RWPE1 (cell line): Measurements from ENCODE around the gene LYSMD3.

Experiments used
- CTCF ChIA-PET: fragments of 350-600 bp; sonication (Branson Sonifier 250); formaldehyde crosslinking; extraction: SDS; loops from one replicate; lab custom pipeline; 2021; lab: Yijun Ruan, JAX
- POLR2A ChIA-PET: fragments of 400-600 bp; formaldehyde crosslinking; extraction: SDS; loops from one replicate; lab custom pipeline; 2020; ENCODE audit warnings: antibody characterized with exemption; ENCODE audit not compliant: low non-redundant PET; lab: Yijun Ruan, JAX
- DNase-seq: peaks from one replicate; pipeline ENCODE4 v3.0.0; 2012; ENCODE audit warnings: low spot score
- H3K27ac ChIP-seq: fragments of 450-650 bp; 2 replicates; pipeline ENCODE4 v1.5.1; 2017
- CTCF ChIP-seq: fragments of 450-650 bp; conservative IDR thresholded peaks from 2 replicates; pipeline ENCODE4 v1.5.1; 2017; ENCODE audit warnings: low read depth, mild to moderate bottlenecking

Gene LYSMD3

DNA sequence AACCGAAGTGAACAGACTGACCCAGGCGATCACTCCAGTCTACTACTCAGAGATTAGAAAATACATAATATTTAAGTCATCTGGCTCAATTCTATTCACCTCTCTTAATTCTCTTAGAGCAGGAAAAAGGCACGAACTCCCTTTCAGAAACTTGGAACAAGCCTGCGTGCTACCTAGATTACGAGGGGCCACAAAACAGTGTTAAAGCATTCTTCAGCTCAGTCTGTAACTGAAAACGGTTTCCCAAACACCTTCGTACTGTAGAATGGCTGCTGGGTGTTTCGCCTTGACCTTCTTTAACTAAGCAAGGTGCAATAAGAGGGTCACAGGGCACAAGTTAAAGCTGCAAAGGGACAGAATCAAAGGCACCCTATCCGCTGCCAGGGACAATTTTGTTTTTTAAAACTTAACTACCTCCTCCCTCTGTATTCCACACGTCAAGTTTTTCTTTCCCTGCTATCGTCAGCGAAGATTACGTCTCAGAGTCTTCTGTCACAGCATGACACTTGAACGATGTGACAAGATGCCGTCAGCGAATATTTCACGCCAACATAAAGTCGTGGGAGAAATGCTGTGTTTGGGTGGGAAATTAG, 687 bp downstream of the LYSMD3 start:
- TF ChIP-seq CTCF: no peak
- peak; percentile 38 for DNase-seq
- ChIA-PET POLR2A (interaction anchor here (0.9 kb wide), 1 partner anchor 119 kb away, joined by 5 read pairs; the partner anchor contains the start of gene CETN3), CTCF (interaction anchor here (0.7 to 1.1 kb wide), 3 partner anchors 29 to 67 kb away, joined by 3 to 4 read pairs (median 3); no protein-coding TSS in a partner anchor)
- H3K27ac ChIP-seq: peak overlapping the region; percentile 82

DNA sequence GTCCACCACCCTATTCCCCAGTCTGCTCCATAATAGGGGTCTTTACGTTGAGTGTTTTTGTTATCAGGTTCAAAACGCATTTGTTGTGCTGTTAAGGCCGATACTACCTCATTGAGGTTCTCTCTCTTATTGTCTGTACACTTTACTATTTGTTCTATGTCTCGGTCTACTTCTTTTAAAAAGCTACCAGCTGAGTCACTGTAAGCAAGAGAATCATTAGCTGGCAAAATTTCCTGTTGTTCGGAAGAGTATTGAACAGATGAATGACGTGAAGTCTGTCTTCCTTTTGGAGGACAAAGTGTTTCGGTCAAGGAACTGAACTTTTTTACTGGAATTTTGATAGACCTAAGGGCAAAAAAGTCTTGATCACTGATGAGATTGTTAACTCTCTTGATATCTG, 10.3 kb downstream of the LYSMD3 start:
- H3K27ac ChIP-seq: no peak overlapping the region
- no peak for TF ChIP-seq CTCF
- POLR2A ChIA-PET: no interaction called here
- DNase-seq: no peak
- CTCF ChIA-PET: interaction anchor here (0.6 kb wide), 2 partner anchors 164 to 503 kb away, joined by 3 to 4 read pairs; no protein-coding TSS in a partner anchor

- ChIA-PET CTCF (interaction anchor here (0.6 kb wide), 2 partner anchors 164 to 503 kb away, joined by 3 to 4 read pairs; no protein-coding TSS in a partner anchor), POLR2A (no interaction called here)
- no peak for TF ChIP-seq CTCF
- peak; percentile 36 for DNase-seq
- no peak overlapping the region for H3K27ac ChIP-seq
Observed at GRCh38 chr5:90518661-90519060, 10.7 kb downstream of the LYSMD3 start.

DNA sequence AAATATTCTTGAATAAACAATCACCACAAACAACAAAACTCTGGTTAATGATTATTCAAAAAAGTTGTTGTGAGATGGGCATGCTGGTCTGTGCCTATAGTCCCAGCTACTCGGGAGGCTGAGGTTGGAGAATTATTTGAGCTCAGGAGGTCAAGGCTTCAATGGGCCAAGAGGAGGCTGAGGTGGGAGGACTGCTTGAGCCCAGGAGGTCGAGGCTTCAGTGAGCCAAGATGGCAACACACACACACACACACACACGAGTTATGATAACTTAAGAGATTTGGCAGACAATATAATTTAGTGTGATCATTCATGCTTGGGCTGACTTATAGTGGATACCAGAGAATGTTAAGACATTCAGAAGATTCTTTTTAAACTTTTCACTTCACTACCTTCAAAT, 14.9 kb downstream of the LYSMD3 start:
- no peak for TF ChIP-seq CTCF
- ChIA-PET CTCF (interaction anchor here (0.5 to 0.6 kb wide), 2 partner anchors 41 to 916 kb away, joined by 3 read pairs; no protein-coding TSS in a partner anchor), POLR2A (no interaction called here)
- no peak overlapping the region for H3K27ac ChIP-seq
- DNase-seq: no peak

DNA sequence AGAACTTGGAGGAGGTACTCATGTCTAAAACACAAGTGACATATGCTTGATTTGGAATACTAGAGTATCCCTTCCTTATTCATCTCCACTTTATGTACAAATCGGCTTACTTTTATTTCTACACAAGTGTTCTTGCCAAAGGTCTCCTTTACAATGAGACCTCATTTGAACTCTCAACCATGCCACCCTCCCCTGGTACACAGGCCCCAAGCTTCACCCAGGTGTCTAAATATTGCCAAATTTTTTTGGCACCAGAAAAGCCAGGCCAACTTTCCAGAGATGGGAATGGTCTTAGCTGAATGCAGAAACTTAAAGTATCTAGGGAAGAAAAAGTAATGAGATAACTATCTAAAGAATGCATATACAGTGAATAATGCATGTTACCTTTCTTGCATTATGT, 18.9 kb downstream of the LYSMD3 start:
- ChIA-PET CTCF (interaction anchor here (0.6 kb wide), 2 partner anchors 17 to 43 kb away, joined by 3 to 4 read pairs; no protein-coding TSS in a partner anchor), POLR2A (no interaction called here)
- H3K27ac ChIP-seq: no peak overlapping the region
- TF ChIP-seq CTCF: no peak
- DNase-seq: no peak

GRCh38 chr5:90506221-90506620, 23.2 kb downstream of the LYSMD3 start:
- TF ChIP-seq CTCF: no peak

More at GRCh38 chr5:90506221-90506620, 23.2 kb downstream of the LYSMD3 start:
- no peak overlapping the region for H3K27ac ChIP-seq
- ChIA-PET POLR2A (no interaction called here), CTCF (no interaction called here)
- DNase-seq: no peak
